ENCODE data around the gene PSD4. TPM values are rescaled to one million over a fixed set of nuclear protein-coding genes. Genes with fewer than 3 reads are reported as not detected.
A peak's percentile ranks its signal among the peaks of the same experiment; 100 is the strongest.

The PSD4 gene
- polyA plus RNA-seq (2012; ENCODE audit: low read depth, missing spikeins) = 57.5 TPM

DNA sequence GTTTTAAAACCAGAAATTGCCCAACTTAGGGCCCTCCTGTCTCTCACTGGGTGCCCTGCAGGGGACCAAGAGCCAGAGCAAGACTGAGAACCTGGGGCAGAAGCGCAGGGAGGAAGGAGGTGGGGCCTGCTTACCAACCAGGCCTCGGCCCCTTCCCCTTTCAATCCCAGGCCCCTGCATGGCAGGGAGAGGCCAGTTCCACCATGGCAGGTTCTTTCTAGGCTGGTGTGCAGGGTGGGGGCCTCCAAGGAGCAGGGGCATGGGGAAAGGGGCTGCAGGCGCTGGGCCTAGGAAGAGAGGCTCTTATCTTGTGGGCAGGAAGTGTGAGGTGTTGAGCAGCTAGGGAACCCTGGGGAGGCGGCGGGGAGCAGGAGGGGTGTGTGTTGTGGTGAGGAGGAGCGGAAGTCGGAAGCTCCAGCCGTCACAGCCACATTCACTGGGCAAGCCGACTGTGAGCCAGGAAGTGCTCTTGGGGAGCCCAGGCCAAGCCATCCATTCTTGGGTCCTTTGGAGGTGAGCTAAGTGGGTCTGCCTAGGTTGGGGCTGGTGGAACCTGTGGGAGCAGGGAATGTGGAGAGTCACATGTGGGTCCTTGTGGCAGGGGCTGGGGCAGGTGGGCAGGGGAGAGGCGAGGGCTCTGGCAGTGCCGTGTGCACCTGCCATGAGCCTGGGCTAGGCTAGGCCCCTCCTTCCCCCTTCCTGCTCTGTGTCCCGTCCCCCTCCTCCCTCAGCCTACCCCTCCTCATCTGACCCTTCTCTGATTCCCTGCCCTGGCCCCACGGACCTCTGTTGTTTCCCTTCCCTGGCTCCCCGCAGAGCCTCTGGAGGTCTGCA is at the start of gene PSD4:
Gene PSD4 (plus strand): TSS at position 430 of the 834 bp plus-strand sequence. CDS start 8,486 bp downstream, outside the sequence.
- FAIRE-seq (peak; percentile 98), DNase-seq (ENCODE audit: insufficient read length, low spot score) (peak; percentile 78)
- TF ChIP-seq PAX5 (IDR thresholded peaks at IDR 0.05; ENCODE audit: insufficient read depth, low read length, severe bottlenecking) (no peak), TAF1 (IDR thresholded peaks at IDR 0.05; ENCODE audit: low read depth, low read length) (peak; percentile 91), POU2F2 (IDR thresholded peaks at IDR 0.05; ENCODE audit: low read depth, low read length) (peak; percentile 83; the same call in 1 of the 2 replicates), SPI1 (IDR thresholded peaks at IDR 0.05; ENCODE audit: low read depth, low read length) (peak; percentile 66), POLR2A (IDR thresholded peaks at IDR 0.05; ENCODE audit: low read depth, low read length) (peak; percentile 95), POLR2AphosphoS5 (IDR thresholded peaks at IDR 0.05; ENCODE audit: low read depth, low read length) (peak; percentile 97)

DNA sequence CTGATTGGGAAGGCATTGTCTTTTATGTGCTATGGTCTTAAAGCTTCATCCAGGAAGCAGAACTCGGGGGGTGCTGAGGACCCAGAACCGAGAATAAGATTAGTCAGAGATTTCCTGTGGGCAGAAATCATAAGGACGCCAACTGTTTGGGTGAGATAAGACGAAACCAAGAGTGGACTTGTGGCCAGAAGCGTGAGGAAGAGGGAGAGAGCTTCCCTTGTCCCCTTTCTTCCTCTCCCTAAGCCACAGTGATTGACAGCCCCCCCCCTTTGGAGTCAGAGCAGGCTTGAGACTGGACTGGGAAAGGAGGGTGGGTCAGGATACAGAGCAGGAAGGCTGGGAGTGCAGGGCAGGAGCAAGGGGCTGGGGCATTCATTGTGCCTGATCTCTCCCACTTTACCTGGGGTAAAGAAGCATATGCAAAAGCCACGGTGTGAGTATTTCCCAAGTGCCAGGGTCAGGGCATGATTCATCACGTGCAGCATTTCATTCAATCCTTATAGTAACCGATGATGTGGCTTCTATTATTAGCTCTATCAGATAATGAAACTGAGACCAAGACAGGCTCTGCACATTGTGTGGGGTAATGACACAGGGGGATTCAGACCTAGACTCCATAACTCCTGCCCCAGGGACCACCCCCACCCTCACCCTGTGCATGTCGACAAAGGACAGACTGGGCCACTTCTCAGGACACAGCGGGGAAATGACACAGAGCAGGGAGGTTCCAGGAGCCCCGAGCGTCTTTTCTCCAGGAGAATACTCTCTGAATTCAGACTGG is 49.4 kb upstream of the PSD4 start:
- TF ChIP-seq POU2F2 (IDR thresholded peaks at IDR 0.05; ENCODE audit: low read depth, low read length) (no peak), TAF1 (IDR thresholded peaks at IDR 0.05; ENCODE audit: low read depth, low read length) (no peak), SPI1 (IDR thresholded peaks at IDR 0.05; ENCODE audit: low read depth, low read length) (peak; percentile 74)
- FAIRE-seq (peak; percentile 65), DNase-seq (ENCODE audit: insufficient read length, low spot score) (no peak)

DNA sequence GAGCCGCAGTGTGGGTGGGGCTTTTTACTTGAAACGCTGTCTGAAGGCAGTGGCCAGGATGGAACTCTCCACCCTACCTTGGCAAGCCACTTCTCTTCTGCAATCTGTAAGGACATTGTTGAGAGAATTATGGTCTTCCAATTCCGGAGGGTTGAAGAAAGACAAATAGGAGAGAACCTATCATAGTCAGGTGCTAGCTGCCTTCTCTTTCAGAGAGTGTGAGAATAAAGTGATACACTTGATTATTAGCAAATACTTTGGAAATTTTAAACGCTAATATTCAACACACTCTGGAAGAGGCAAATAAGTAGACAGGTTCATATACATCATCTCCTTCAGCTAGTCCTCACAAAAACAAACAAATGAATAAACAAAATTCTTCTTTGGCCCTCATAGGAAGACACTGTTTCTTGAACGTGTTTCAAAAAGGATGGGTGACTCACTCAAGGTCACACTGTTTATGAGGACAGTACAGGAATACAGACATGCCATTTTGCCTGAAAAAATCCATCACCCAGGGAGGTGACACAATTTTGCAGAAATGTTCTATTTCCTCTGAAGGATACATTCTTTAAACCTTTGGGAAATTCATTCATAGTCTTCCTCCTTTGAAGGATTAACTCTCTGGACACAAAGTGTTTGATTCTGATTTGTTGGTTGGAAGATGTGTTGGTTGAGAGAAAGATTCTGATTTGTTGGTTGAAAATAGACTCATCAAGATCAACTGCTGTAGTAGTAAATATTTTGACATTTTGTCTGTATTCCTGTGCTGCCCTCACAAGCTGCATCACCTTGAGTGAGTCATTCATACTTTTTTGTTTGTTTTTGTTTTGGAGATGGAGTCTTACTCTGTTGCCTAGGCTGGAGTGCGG is 48.6 kb upstream of the PSD4 start:
- no peak for DNase-seq (ENCODE audit: insufficient read length, low spot score)
- TF ChIP-seq POLR2AphosphoS5 (IDR thresholded peaks at IDR 0.05; ENCODE audit: low read depth, low read length) (no peak), POLR2A (IDR thresholded peaks at IDR 0.05; ENCODE audit: low read depth, low read length) (no peak), PAX5 (IDR thresholded peaks at IDR 0.05; ENCODE audit: insufficient read depth, low read length, severe bottlenecking) (no peak), POU2F2 (IDR thresholded peaks at IDR 0.05; ENCODE audit: low read depth, low read length) (no peak), SPI1 (IDR thresholded peaks at IDR 0.05; ENCODE audit: low read depth, low read length) (no peak)
- FAIRE-seq = no peak

DNA sequence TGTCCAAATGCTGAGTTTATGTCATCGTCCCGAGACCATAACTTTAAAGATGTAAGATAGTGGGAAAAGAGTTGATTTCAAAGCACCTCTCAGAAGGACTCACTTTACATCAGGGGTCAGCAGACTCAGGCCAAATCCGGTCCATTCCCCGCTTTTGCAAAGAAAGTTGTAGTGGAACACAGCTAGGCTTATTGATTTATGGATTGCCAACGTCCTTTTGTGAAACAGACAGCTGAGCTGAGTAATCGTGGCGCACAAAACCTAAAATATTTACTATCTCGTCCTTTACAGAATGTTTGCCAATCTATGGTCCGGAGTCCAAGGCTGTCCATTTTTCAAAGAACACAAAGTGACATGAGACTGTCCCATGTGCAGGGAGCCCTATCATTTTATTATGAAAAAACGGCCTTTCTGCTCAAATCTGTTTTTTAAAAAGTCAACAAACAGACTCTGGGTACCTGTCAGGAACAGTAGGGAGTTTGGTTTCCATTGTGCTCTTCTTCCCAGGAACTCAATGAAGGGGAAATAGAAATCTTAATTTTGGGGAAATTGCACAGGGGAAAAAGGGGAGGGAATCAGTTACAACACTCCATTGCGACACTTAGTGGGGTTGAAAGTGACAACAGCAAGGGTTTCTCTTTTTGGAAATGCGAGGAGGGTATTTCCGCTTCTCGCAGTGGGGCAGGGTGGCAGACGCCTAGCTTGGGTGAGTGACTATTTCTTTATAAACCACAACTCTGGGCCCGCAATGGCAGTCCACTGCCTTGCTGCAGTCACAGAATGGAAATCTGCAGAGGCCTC is 46.7 kb upstream of the PSD4 start, which contains the start of gene IL1RN:
Gene IL1RN (plus strand): TSS at position 754 of the 801 bp plus-strand sequence. CDS start 27 bp downstream, at position 781.
- FAIRE-seq = no peak
- no peak for DNase-seq (ENCODE audit: insufficient read length, low spot score)
- TF ChIP-seq POU2F2 (IDR thresholded peaks at IDR 0.05; ENCODE audit: low read depth, low read length) (no peak), TAF1 (IDR thresholded peaks at IDR 0.05; ENCODE audit: low read depth, low read length) (no peak), POLR2AphosphoS5 (IDR thresholded peaks at IDR 0.05; ENCODE audit: low read depth, low read length) (no peak), POLR2A (IDR thresholded peaks at IDR 0.05; ENCODE audit: low read depth, low read length) (no peak), SPI1 (IDR thresholded peaks at IDR 0.05; ENCODE audit: low read depth, low read length) (no peak), PAX5 (IDR thresholded peaks at IDR 0.05; ENCODE audit: insufficient read depth, low read length, severe bottlenecking) (no peak)

DNA sequence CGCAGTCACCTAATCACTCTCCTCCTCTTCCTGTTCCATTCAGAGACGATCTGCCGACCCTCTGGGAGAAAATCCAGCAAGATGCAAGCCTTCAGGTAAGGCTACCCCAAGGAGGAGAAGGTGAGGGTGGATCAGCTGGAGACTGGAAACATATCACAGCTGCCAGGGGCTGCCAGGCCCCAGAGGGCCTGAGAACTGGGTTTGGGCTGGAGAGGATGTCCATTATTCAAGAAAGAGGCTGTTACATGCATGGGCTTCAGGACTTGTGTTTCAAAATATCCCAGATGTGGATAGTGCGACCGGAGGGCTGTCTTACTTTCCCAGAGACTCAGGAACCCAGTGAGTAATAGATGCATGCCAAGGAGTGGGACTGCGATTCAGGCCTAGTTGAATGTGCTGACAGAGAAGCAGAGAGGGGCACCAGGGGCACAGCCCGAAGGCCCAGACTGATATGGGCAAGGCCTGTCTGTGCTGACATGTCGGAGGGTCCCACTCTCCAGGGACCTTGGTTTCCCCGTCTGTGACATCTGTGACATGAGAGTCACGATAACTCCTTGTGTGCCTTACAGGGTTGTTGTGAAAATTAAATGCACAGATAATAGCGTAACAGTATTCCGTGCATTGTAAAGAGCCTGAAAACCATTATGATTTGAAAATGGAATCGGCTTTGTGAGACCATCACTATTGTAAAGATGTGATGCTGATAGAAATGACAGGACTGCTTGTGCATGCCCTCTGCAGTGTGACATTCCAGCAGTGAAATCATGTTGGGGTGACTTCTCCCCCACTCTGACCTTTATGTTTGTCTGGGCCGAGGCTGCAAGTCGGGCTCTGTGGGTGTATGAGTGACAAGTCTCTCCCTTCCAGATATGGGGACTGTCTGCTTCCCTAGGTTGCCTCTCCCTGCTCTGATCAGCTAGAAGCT is 45.9 kb upstream of the PSD4 start:
- TF ChIP-seq PAX5 (IDR thresholded peaks at IDR 0.05; ENCODE audit: insufficient read depth, low read length, severe bottlenecking) = no peak
- no peak for TF ChIP-seq POU2F2 (IDR thresholded peaks at IDR 0.05; ENCODE audit: low read depth, low read length)
- TF ChIP-seq TAF1 (IDR thresholded peaks at IDR 0.05; ENCODE audit: low read depth, low read length) = no peak
- TF ChIP-seq SPI1 (IDR thresholded peaks at IDR 0.05; ENCODE audit: low read depth, low read length) = no peak
- no peak for TF ChIP-seq POLR2A (IDR thresholded peaks at IDR 0.05; ENCODE audit: low read depth, low read length)
- no peak for TF ChIP-seq POLR2AphosphoS5 (IDR thresholded peaks at IDR 0.05; ENCODE audit: low read depth, low read length)
- no peak for DNase-seq (ENCODE audit: insufficient read length, low spot score)
- FAIRE-seq = no peak

DNA sequence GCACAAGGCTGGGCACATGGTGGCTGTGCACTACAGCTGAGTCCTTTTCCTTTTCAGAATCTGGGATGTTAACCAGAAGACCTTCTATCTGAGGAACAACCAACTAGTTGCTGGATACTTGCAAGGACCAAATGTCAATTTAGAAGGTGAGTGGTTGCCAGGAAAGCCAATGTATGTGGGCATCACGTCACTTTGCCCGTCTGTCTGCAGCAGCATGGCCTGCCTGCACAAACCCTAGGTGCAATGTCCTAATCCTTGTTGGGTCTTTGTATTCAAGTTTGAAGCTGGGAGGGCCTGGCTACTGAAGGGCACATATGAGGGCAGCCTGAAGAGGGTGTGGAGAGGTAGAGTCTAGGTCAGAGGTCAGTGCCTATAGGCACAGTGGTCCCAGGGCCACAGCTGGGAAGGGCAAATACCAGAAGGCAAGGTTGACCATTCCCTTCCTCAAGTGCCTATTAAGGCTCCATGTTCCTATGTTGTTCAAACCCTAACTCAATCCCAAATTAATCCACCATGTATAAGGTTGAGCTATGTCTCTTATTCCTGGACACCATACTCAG is 44.2 kb upstream of the PSD4 start:
- DNase-seq (ENCODE audit: insufficient read length, low spot score) (no peak), FAIRE-seq (no peak)
- no peak for TF ChIP-seq POLR2AphosphoS5 (IDR thresholded peaks at IDR 0.05; ENCODE audit: low read depth, low read length)
- no peak for TF ChIP-seq TAF1 (IDR thresholded peaks at IDR 0.05; ENCODE audit: low read depth, low read length)
- TF ChIP-seq POLR2A (IDR thresholded peaks at IDR 0.05; ENCODE audit: low read depth, low read length) = no peak
- TF ChIP-seq PAX5 (IDR thresholded peaks at IDR 0.05; ENCODE audit: insufficient read depth, low read length, severe bottlenecking) = no peak
- no peak for TF ChIP-seq SPI1 (IDR thresholded peaks at IDR 0.05; ENCODE audit: low read depth, low read length)
- no peak for TF ChIP-seq POU2F2 (IDR thresholded peaks at IDR 0.05; ENCODE audit: low read depth, low read length)
